Left renal cortex interstitium (tissue), 4 donors: Measurements from ENCODE around the gene IFT27. TPM values are rescaled to one million over a fixed set of nuclear protein-coding genes. Genes with fewer than 3 reads are reported as not detected.

Source experiments
- DNase-seq, 4 donors: peaks; one replicate each; pipeline ENCODE4 v3.0.0-alpha.2; 2013; ENCODE audit warnings: low read depth in 4 of 4, low spot score in 2 of 4, missing footprints in 1 of 4
- polyA plus RNA-seq, 4 donors: library from polyadenylated mRNA; unstranded; fragments of 120-200 nt; gene quantifications; one replicate each; pipeline ENCODE4 v1.2.1, GENCODE V29; 2013; ENCODE audit not compliant: insufficient read length in 4 of 4

Gene IFT27
- polyA plus RNA-seq, 4 donors, result 44.4 to 65.7 (median 55.2) TPM

DNA sequence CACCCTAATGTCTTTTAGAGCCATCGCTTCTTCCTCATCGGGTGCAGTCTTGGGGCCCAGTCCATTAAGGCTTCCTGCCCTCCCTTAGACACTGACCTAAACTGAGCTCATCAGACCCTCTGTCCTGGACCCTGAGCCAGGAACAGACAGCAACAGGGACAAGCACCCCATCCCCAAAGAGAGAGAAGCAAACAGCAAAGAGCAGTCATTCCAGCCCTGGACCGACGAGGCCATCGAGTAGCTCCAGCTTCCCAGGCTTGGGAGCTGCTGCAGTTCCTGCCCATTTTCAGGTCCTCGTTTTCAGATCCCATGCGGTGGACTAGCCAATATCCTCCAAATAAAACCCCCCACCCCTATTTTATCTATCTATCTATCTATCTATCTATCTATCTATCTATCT, 46.6 kb downstream of the IFT27 start:
- no peak for DNase-seq

DNA sequence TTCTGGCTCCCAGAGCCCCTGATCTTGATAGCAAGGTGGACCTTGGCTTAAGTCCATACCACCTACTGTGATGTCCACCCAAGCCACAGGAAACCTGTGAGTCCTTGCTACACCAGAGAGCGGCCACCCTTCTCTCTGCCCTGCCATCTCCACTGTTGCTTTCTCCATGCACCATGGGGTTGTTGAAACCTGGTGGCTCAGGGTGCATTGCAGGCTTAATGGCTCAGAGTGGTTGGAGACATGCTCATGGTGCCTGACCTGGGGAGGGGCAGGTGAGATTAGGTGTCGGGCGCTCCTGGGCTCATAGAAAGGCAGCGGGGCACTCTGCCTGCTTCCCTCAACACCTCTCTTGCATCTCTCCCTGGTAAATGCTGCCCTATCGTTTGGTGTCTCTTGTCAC, 47.4 kb downstream of the IFT27 start:
- no peak for DNase-seq

DNA sequence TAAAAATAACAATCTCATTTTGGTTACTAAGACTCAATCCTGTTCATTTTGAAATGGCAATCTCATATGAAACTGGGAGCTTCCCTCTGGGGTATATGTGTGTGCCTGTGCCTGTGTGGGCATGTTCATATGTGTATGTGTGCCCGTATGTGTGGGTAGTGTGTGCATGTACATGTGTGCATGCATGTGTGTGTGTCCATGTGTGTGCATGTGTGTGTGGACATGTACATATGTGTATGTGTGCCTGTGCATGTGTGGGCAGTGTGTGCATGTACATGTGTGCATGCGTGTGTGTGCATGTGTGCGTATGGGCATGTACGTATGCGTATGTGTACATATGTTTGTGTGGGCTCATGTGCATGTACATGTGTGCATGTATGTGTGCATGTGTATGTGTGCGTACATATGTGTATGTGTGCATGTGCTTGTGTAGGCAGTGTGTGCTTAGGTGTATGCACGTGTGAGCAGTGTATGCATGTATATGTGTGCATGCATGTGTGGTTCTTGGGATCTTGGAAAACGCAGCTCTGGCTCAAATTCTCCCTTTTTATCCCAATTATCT, 47.9 kb downstream of the IFT27 start:
- no peak for DNase-seq

- no peak for DNase-seq
These were observed 48.8 kb downstream of the IFT27 start for GRCh38 chr22:36727110-36727509.

- no peak for DNase-seq
These were observed 49.9 kb downstream of the IFT27 start for GRCh38 chr22:36726007-36726380.

DNA sequence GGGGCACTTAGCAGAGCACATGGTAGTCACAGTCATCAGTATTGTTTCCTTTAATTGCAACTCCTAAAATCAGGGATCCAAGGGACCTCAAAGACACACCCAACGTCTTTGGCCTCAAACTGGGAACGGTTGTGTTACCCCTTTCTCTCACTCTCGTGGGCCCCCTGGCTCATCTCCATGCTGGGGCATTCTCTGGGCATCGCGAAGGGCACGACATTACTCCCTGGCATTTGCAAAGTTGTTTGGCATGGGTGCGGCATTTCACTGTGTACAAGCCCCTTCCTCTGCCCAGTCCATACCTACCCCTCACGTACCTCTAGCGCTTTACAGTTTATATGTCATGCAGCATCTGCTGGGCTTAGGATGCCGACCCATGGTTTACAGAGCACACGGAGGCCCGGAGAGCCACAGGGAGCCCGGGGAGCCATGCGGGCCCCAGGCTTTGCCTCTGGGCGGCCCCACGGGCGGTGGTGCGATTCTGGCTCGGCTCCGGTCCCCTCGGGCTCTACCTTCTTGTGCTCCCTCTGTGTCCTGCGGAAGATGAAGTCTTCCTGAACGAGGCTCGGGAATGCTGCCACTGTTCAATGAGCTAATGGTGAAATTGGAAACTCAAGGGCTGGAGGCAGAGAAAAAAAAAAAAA, 50.4 kb downstream of the IFT27 start:
- DNase-seq, result no peak

DNA sequence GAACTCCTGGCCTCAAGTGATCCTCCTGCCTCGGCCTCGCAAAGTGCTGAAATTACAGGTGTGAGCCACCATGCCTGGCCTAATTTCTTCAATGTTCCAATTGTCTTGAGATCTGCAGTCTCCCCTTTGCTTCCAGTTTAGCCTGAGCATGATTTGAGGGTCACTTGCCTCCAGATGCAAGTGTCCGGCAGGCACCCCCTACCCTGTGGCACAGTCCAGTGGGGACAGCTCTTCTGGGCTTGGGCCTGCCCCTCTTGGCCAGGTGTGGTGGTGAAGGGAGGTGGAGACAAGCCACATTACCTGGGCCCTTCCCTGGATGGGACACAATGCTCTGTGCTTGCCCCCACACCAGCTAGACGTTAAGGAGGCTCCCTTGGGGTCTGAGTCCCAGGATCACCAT, 51.1 kb downstream of the IFT27 start:
- no peak for DNase-seq

DNA sequence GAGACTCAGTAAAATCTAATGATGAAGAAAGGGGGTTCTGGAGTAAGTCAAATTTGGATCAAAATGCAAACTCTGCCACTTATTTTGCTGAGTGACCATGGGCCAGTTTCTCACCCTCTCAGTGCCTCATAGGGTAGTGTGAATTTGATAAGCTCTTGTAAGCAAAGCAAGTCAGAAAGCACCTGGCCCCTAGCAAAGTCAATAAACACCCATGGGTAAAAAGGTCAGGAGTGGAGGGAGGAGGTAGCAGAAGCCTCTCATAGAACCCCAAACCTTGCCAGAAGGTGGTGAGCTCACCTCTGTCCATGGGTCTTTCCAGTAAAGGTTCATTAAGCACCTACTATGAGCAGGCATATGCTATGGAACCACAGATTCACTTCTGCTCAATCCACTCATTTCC, 53.9 kb downstream of the IFT27 start:
- DNase-seq, result no peak

DNA sequence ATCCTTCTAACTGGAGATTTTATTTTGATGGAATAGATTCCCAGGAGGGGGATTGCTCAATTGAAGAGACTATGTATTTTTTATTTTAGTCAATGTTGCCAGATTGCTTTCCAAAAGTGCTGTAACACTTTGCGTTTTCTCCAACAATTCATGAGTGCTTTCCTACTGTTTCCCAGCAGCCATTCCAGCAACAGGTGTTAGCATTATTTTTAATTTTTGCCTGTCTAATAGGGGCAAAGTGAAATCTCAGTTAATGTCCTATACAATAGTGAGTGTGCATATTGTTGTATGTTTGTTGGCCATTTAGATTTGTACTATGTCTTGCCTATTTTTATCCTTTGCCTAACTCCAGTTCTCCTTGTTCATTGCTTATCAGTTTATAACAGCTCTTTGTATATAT, 60.3 kb downstream of the IFT27 start:
- no peak for DNase-seq

DNA sequence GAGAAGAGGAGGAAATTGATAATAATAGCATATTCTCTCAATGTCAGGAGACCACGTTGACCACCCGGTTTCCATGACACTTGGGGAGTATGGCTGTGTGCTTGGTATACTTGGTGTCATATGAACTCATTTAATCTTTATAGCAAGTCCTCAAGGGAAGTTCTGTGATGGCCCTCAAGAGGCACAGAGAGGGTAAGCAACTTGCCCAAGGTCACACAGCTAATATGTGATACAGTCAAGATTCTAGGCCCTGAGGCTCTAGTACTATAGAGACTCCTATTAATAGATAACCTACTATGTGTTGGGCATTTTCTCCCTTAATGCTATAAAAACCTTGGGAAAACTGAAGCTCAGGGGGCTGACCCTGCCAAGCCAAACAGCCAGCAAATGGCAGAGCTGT, 61.8 kb downstream of the IFT27 start:
- no peak for DNase-seq

DNA sequence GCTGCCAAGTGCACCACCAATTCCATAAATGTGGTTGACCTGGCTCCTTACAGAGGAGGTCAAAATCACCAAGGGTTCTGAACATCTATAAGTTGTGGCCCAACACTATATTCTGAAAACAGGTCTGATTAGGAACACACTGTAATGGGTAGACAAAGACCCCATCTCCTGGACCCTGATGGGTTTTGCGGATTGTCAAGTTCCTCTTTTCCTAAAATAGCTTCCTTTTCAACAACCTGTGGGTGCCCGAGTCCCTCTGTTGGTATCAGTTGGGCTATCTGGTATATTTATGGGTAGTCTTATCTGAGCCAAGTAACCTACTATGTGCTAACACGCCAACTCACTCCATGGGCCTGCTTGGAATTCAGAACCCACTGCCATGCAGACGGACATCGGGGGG, 62.5 kb downstream of the IFT27 start:
- no peak for DNase-seq

Other genes starting within 250 kb of the IFT27 start
- 100 to 1,000 TPM; 252 to 316 (median 280) TPM for gene EIF3D, start 247.0 kb downstream of the IFT27 start, polyA plus RNA-seq
- not detected for gene CACNG2, start 72.4 kb downstream of the IFT27 start, polyA plus RNA-seq
- gene PVALB, start 40.9 kb upstream of the IFT27 start, polyA plus RNA-seq, result 10 to 100 TPM in 1 of 4 donors, 1 to 10 TPM in 3; 3.7 to 10.6 (median 7.1) TPM
- 1 to 10 TPM; 1.9 to 2.1 (median 2.0) TPM for gene NCF4, start 84.9 kb upstream of the IFT27 start, polyA plus RNA-seq
- gene CSF2RB, start 137.5 kb upstream of the IFT27 start, polyA plus RNA-seq, result 1 to 10 TPM; 2.2 to 2.9 (median 2.7) TPM
- gene TST, start 243.3 kb upstream of the IFT27 start, polyA plus RNA-seq, result 10 to 100 TPM; 46.8 to 66.8 (median 56.3) TPM
- gene MPST, start 243.6 kb upstream of the IFT27 start, polyA plus RNA-seq, result 10 to 100 TPM; 44.5 to 84.1 (median 67.1) TPM